H1 (cell line): ENCODE results near the gene TNRC6A.

ENCODE experiments used
- CREB1 ChIP-seq: IDR thresholded peaks from 2 replicates; pipeline ENCODE4 v1.6.1; 2012; ENCODE audit warnings: inconsistent platforms
- CTCF ChIP-seq, 3 experiments: IDR thresholded peaks; 1 replicate in 2 of 3; 2 replicates in 1 of 3; pipeline versions ENCODE4 v1.5.1 to v1.6.1; 2011; ENCODE audit warnings: low read length in 3 of 3, mild to moderate bottlenecking in 3 of 3, inconsistent platforms in 2 of 3, low read depth in 1 of 3, moderate library complexity in 1 of 3; ENCODE audit not compliant: insufficient read depth in 1 of 3; ENCODE audit errors: control extremely low read depth in 1 of 3
- EZH2 ChIP-seq: fragments of 200-600 bp; sonication (generic); IDR thresholded peaks from 2 replicates; pipeline ENCODE4 v1.7.1; 2012; ENCODE audit warnings: low read depth, mild to moderate bottlenecking, moderate library complexity, low read length, inconsistent platforms; ENCODE audit not compliant: severe bottlenecking
- HDAC2 ChIP-seq, 2 experiments: fragments of 300-600 bp in 1 of 2; sonication (generic) in 1 of 2; IDR thresholded peaks; 2 replicates each; pipeline ENCODE4 v1.6.1; 2011 to 2012; ENCODE audit warnings: low read depth in 2 of 2, low read length in 2 of 2, mild to moderate bottlenecking in 2 of 2, moderate library complexity in 2 of 2, borderline replicate concordance in 1 of 2, inconsistent platforms in 1 of 2
- TAF1 ChIP-seq: IDR thresholded peaks from 2 replicates; pipeline ENCODE4 v1.6.1; 2011; ENCODE audit warnings: mild to moderate bottlenecking, low read depth, low read length

GRCh38 chr16:24853169-24853824 lies 123.8 kb downstream of the TNRC6A start:
- no peak for TF ChIP-seq CTCF (IDR thresholded peaks at IDR 0.05; ENCODE audit: control extremely low read depth in 1 of 3, insufficient read depth in 1 of 3, low read depth in 1 of 3, low read length in 3 of 3)
- no peak for TF ChIP-seq HDAC2 (IDR thresholded peaks at IDR 0.05; ENCODE audit: borderline replicate concordance in 1 of 2, low read depth in 2 of 2, low read length in 2 of 2)
- no peak for TF ChIP-seq TAF1
- no peak for TF ChIP-seq CREB1
- no peak for TF ChIP-seq EZH2
